Measurements from ENCODE around the gene KDM6A. TPM values are rescaled to one million over a fixed set of nuclear protein-coding genes. Genes with fewer than 3 reads are reported as not detected.
A peak's percentile ranks its signal among the peaks of the same experiment; 100 is the strongest.

The KDM6A gene
- total RNA-seq, 1 experiment from 2014 or later = 42.8 TPM

GRCh38 chrX:45007598-45007997 lies 134.6 kb downstream of the KDM6A start:
- peaks cover 14% of the 10 kb centered on the region; the same call in 1 of the 2 replicates for H3K79me2 ChIP-seq (ENCODE audit: insufficient read depth, low read length)
- no peak overlapping the region for H4K8ac ChIP-seq (replicated peaks; ENCODE audit: insufficient read length, low read depth, low read length)
- Mint-ChIP-seq H3K27ac (peak overlapping the region in 1 of 3 experiments; percentile 55; a peak in 3 of 7 replicates), H3K27me3 (ENCODE audit: low read depth) (no peaks in the 10 kb centered on the region; the same call in 1 of the 2 replicates), H3K4me1 (peaks cover 36 to 46% of the 10 kb centered on the region in 2 experiments), H3K4me3 (no peak overlapping the region), H3K9me3 (peaks cover 59 to 70% of the 10 kb centered on the region in 2 experiments), H3K36me3 (ENCODE audit: insufficient read depth in 1 of 3, low read depth in 3 of 3) (peaks cover 23 to 33% (median 25%) of the 10 kb centered on the region in 3 experiments)
- no peak for TF ChIP-seq CTCF (conservative IDR thresholded peaks at IDR 0.05)
- H4K5ac ChIP-seq (ENCODE audit: insufficient read length, low read depth, low read length) = no peak overlapping the region
- no peak overlapping the region for H3K18ac ChIP-seq (ENCODE audit: insufficient read length, low read depth, low read length)
- no peaks in the 10 kb centered on the region for H4K20me1 ChIP-seq (ENCODE audit: control insufficient read depth, insufficient read depth, insufficient read length)
- no peak for DNase-seq
- no CpG with 5 or more reads among the region's 3 CpGs for WGBS (ENCODE audit: extremely low coverage, insufficient read length, low lambda C conversion rate)
- no peaks in the 10 kb centered on the region for H3K23me2 ChIP-seq (ENCODE audit: insufficient read length, low read depth, low read length, poor library complexity, severe bottlenecking)
- no peak overlapping the region for H2AK5ac ChIP-seq (ENCODE audit: insufficient read length, low read length)
- peaks cover 3% of the 10 kb centered on the region for H3K79me1 ChIP-seq (ENCODE audit: insufficient read depth, low read depth, low read length, poor library complexity, severe bottlenecking)
- H3K23ac ChIP-seq (ENCODE audit: insufficient read length, low read depth, low read length) = no peak overlapping the region
- no peak overlapping the region for H3K9ac ChIP-seq (ENCODE audit: extremely low read depth, insufficient read length, low read length)
- H2AFZ ChIP-seq (ENCODE audit: low read length) = no peak overlapping the region
- H2BK20ac ChIP-seq (ENCODE audit: low read depth, low read length, poor library complexity, severe bottlenecking) = no peak overlapping the region
- no peak overlapping the region for H3K4ac ChIP-seq (ENCODE audit: low read depth, low read length)
- no peak overlapping the region for H2BK5ac ChIP-seq (ENCODE audit: insufficient read length, low read length)
- H3K27ac ChIP-seq (ENCODE audit: insufficient read length, low read depth, low read length) = no peak overlapping the region
- H3K27me3 ChIP-seq (ENCODE audit: insufficient read depth, low read length) = no peaks in the 10 kb centered on the region
- peaks cover 17% of the 10 kb centered on the region for H3K9me3 ChIP-seq (ENCODE audit: control insufficient read depth, low read depth, low read length)
- H2BK15ac ChIP-seq (ENCODE audit: low read depth, low read length) = no peak overlapping the region
- no peaks in the 10 kb centered on the region; the same call in 1 of the 2 replicates for H3K4me1 ChIP-seq (ENCODE audit: insufficient read depth, low read length)
- H3T11ph ChIP-seq (ENCODE audit: low read length) = no peak overlapping the region
- no peak overlapping the region for H3K14ac ChIP-seq (ENCODE audit: insufficient read depth, low read length)
- H3K4me2 ChIP-seq (ENCODE audit: insufficient read depth, insufficient read length, low read length) = no peak overlapping the region
- H2BK12ac ChIP-seq (ENCODE audit: insufficient read length, low read depth, low read length) = no peak overlapping the region
- no peak overlapping the region for H4K91ac ChIP-seq (ENCODE audit: insufficient read length, low read depth, low read length)
- H2BK120ac ChIP-seq (ENCODE audit: low read depth, low read length, poor library complexity, severe bottlenecking) = no peak overlapping the region
- H3K56ac ChIP-seq (ENCODE audit: insufficient read length, low read depth, low read length) = no peak overlapping the region
